ENCODE results near the gene CLDN6.

The CLDN6 gene

DNA sequence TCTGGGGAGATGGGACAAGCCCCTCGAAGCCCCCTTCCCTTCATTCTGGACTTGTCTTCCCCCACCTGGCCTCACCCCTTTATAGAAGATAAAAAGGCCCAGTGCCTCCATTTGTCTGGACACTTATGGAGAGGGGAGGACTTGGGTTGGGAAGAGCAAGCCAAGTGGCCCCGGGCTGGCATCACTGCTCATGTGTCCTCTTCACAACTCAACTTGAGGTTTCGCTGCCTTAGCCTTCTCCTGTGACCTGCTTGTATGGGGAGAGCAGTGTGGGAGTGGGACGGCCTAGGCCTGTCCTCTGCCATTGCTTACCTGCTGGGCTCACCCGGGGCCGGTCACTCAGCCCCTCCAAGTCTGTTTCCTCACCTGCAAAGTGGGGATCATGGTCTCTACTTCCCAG lies 47.4 kb downstream of the CLDN6 start:
- no peak for DNase-seq (ENCODE audit: low spot score)

DNA sequence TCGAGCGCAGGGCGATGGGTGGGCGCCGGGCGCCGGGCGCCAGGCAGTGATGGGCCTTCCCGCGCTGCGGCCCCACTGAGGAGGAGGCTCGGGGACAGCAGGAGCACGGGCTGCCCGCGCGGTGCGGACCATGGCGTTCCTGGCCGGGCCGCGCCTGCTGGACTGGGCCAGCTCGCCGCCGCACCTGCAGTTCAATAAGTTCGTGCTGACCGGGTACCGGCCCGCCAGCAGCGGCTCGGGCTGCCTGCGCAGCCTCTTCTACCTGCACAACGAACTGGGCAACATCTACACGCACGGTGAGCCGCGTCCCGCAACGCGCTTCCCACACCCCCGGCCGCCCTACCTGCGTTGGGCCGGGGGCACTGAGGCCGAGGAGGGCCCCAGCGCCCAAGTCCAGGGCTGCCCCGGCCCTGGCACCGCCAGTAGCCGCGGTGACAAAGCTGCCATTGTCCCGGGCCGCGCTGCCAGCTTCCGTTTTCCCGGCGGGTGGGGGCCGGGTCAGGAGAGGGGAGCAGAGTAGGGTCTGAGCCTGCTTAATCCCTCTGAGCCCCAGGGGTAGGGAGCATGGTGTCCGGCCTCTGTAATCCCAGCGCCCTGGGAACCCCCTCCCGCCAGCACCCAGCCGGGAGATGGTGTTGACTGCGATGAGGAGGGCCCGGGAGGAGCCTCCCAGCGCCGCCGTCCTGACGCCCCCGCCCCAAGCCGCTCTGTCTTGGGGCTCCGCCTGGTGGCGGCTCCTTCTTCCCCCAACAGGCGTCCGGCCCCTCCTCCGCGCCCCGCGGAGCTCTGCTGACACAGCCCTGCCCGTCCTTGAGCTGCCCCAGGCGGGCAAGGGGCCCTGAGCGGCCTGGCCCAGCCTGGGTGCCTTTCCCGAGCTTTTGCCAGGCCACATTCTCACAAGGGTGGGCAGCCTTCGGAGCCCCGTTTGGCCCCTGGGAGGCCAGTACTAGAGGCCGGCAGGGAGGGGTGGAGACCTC lies 48.1 kb downstream of the CLDN6 start:
- peak; percentile 56 for DNase-seq (ENCODE audit: low spot score)

DNA sequence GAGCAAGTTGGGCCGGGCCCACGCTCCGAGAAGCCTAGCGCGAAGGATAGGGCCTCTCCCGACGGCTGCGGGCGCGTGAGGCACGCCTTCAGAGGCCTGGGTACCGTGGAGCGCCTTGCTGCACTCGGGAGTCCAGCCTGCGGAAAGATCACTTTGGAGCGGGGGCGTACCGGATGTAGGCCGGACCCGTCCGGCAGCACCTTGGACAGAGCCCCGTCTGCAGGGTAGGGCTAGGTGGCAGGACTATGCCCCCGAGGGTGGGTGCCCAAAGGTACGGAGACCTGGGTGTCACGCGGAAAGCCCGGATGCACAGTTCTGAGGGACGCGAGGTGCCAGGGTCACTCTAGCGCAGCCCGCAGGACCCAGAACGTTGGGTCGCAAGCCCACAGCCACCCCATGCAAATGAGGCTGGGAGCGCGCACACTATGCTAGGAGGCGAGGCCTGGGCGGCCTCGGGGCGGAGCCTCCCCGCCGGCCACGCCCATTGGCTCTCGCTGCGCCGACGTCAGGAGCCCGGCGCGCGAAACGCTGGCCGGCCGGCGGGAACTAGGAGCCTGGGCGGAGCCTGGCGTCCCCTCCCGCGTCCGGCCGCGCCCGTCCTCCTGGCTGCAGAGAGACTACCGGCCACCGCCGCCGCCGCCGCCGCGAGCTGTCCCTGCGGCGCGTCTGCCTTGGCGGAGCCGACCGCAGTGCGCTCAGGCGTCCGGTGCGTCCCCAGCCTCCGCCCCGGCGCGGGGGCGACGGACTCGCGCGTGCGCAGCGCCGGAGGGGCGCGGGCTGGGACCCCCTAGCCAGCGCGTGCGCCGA lies 49.0 kb downstream of the CLDN6 start, which contains the start of gene PAQR4:
PAQR4 (plus strand) TSS at position 611 of the 807 bp plus-strand sequence. CDS start 327 bp downstream, outside the sequence.
- DNase-seq (ENCODE audit: low spot score) = peak; percentile 74

DNA sequence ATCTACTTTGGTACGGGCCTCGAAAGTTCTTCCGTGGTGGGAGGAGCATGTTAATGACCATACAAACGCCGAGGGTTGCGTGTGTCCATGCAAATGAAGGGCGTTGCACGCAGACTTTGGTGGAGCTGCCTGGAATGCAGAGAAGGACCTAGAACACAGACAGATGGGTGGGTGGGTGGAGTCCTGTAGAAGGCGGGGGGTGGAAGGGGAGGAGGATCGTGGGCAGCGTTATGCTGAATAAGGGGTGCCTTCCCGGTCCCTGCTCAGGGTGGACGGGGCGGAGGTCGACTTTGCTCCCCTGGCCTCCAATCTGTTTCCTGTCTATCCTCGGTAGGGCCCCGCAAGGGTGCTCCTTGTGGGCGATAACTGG lies 49.6 kb downstream of the CLDN6 start:
- DNase-seq (ENCODE audit: low spot score) = no peak

DNA sequence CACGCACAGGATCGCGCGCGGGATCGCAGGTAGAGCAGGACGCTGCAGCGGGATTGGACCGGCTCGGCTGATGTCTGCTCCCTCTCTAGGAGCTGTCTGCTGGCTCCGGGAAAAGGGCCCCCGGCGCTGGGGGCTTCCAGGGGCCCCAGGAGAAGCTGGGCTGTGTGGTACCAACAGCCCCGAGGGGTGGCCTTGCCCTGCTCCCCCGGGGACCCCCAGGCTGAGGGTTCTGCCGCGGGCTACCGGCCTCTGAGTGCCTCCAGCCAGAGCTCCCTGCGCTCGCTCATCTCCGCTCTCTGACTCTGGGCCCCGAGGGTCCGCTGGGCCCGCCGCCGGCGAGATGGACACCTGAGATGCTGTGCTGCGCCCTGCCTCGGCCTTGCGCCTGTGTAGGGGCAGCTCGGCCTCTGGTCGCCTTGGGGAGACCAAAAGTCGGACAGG lies 50.2 kb downstream of the CLDN6 start:
- no peak for DNase-seq (ENCODE audit: low spot score)

DNA sequence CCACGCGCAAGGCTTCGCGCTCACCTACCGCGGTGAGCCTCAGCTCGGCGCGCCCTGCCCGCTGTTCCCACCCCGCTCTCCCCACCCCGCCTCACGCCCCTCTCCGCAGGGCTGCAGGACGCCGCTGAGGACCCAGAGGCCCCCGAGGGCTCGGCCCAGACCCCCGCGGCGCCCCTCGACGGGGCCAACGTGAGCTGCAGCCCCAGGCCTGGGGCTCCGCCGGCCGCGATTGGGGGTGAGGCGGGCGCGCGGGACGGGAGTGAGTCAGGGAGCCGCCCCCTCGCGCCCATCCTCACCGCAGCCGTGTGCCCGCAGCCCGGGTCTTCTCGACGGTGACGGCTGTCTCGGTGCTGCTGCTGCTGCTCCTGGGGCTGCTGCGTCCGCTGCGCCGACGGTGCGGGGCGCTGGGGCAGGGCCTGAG lies 50.8 kb downstream of the CLDN6 start:
- no peak for DNase-seq (ENCODE audit: low spot score)

DNA sequence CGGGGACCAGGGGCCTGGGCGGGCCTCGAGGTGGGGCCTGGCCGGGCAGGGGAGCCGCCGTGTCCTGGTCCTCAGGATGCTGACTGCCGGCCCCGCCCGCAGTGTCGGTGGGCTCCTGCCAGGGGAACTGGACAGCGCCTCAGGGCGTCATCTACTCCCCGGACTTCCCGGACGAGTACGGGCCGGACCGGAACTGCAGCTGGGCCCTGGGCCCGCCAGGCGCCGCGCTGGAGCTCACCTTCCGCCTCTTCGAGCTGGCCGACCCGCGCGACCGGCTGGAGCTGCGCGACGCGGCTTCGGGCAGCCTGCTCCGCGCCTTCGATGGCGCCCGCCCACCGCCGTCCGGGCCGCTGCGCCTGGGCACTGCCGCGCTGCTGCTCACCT lies 51.2 kb downstream of the CLDN6 start:
- DNase-seq (ENCODE audit: low spot score) = no peak

DNA sequence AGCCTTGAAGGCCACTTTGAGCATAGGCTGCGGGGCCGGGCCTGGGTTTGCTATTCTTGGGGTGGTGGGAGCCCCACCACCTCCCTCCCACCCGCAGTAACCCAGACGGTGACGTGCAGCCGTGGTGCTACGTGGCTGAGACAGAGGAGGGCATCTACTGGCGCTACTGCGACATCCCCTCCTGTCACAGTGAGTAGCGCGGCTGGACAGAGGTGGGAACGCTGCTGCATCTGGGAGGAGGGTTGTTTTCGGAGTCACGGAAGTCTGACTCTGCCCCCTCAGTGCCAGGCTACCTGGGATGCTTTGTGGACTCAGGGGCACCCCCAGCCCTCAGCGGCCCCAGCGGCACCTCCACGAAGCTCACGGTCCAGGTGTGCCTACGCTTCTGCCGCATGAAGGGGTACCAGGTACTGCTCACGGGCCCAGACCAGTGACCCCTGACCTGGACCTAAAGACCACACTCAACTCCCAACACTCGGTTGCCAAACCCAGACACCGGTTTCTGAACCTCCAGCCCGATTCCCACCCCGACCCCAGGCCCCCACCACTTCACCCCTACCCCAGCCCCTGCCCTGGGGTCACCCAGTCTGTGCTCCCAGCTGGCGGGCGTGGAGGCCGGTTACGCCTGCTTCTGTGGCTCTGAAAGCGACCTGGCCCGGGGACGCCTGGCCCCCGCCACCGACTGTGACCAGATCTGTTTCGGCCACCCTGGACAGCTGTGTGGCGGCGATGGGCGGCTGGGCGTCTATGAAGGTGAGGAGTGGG lies 51.8 kb downstream of the CLDN6 start:
- no peak for DNase-seq (ENCODE audit: low spot score)
